SK-N-SH treated with all-trans-retinoic acid at 6 μM for 48 hours (cell line): Measurements from ENCODE around the gene DMD.
A peak's percentile ranks its signal among the peaks of the same experiment; 100 is the strongest.

ENCODE experiments used
- ATAC-seq: fragments of 200-7000 bp; cut with Tn5 transposase; 3 replicates; pipeline ENCODE4 v1.9.1; 2020; ENCODE audit warnings: mild to moderate bottlenecking, moderate library complexity
- ARNTL ChIP-seq: fragments of 450-650 bp; formaldehyde crosslinking; IDR thresholded peaks from 2 replicates; pipeline ENCODE4 v1.5.0; 2020; ENCODE audit warnings: low read depth, mild to moderate bottlenecking, moderate library complexity, borderline replicate concordance
- BACH2 ChIP-seq: fragments of 250-450 bp; sonication (Bioruptor Pico); IDR thresholded peaks from 2 replicates; pipeline ENCODE4 v1.9.0; 2021; ENCODE audit warnings: mild to moderate bottlenecking, borderline replicate concordance
- CREB5 ChIP-seq: fragments of 250-450 bp; sonication (Bioruptor Pico); IDR thresholded peaks from 2 replicates; pipeline ENCODE4 v1.5.1; 2020; ENCODE audit warnings: low read depth, mild to moderate bottlenecking, moderate library complexity
- CSDC2 ChIP-seq: fragments of 250-450 bp; sonication (Bioruptor Pico); IDR thresholded peaks from 2 replicates; pipeline ENCODE4 v1.5.0; 2020; ENCODE audit warnings: mild to moderate bottlenecking, moderate library complexity
- CSRNP3 ChIP-seq: fragments of 250-450 bp; sonication (Bioruptor Pico); IDR thresholded peaks from 2 replicates; pipeline ENCODE4 v1.5.1; 2021; ENCODE audit warnings: mild to moderate bottlenecking, moderate library complexity
- ESRRG ChIP-seq: fragments of 250-450 bp; sonication (Bioruptor Pico); IDR thresholded peaks from 2 replicates; pipeline ENCODE4 v1.6.1; 2021; ENCODE audit warnings: mild to moderate bottlenecking
- GLIS3 ChIP-seq: fragments of 250-450 bp; sonication (Bioruptor Pico); IDR thresholded peaks from 2 replicates; pipeline ENCODE4 v1.5.0; 2020; ENCODE audit warnings: mild to moderate bottlenecking, moderate library complexity
- ISL1 ChIP-seq: fragments of 250-450 bp; sonication (Bioruptor Pico); IDR thresholded peaks from 2 replicates; pipeline ENCODE4 v2.1.2; 2022; ENCODE audit warnings: mild to moderate bottlenecking, moderate library complexity
- OSR1 ChIP-seq: fragments of 250-450 bp; sonication (Bioruptor Pico); IDR thresholded peaks from 2 replicates; pipeline ENCODE4 v1.8.0; 2022; ENCODE audit warnings: moderate library complexity, mild to moderate bottlenecking, inconsistent platforms
- PPARA ChIP-seq: fragments of 250-450 bp; sonication (Bioruptor Pico); IDR thresholded peaks from 2 replicates; pipeline ENCODE4 v1.5.0; 2020; ENCODE audit warnings: mild to moderate bottlenecking, borderline replicate concordance
- RARB ChIP-seq: fragments of 250-450 bp; sonication (Bioruptor Pico); IDR thresholded peaks from 2 replicates; pipeline ENCODE4 v1.8.0; 2021; ENCODE audit warnings: mild to moderate bottlenecking, moderate library complexity
- TCF4 ChIP-seq: fragments of 250-450 bp; sonication (Bioruptor Pico); IDR thresholded peaks from 2 replicates; pipeline ENCODE4 v1.8.0; 2021; ENCODE audit warnings: mild to moderate bottlenecking, moderate library complexity, borderline replicate concordance
- TOX ChIP-seq: fragments of 250-450 bp; sonication (Bioruptor Pico); IDR thresholded peaks from 2 replicates; pipeline ENCODE4 v1.8.0; 2021; ENCODE audit warnings: mild to moderate bottlenecking, moderate library complexity, borderline replicate concordance
- ZC3H10 ChIP-seq: fragments of 250-450 bp; sonication (Bioruptor Pico); IDR thresholded peaks from 2 replicates; pipeline ENCODE4 v1.5.1; 2021; ENCODE audit warnings: mild to moderate bottlenecking, moderate library complexity
- ZFP3 ChIP-seq: fragments of 250-450 bp; sonication (Bioruptor Pico); IDR thresholded peaks from 2 replicates; pipeline ENCODE4 v1.5.0; 2020; ENCODE audit warnings: mild to moderate bottlenecking, moderate library complexity
- ZFP30 ChIP-seq: fragments of 450-650 bp; formaldehyde crosslinking; IDR thresholded peaks from 2 replicates; pipeline ENCODE4 v1.5.0; 2022; ENCODE audit warnings: mild to moderate bottlenecking, moderate library complexity
- ZNF70 ChIP-seq: fragments of 450-650 bp; formaldehyde crosslinking; IDR thresholded peaks from 2 replicates; pipeline ENCODE4 v1.5.0; 2020; ENCODE audit warnings: mild to moderate bottlenecking, moderate library complexity
- TF ChIP-seq, protein P1 (sequence below): fragments of 250-450 bp; sonication (Bioruptor Pico); IDR thresholded peaks from 2 replicates; pipeline ENCODE4 v1.8.0; 2020; ENCODE audit warnings: mild to moderate bottlenecking, moderate library complexity, borderline replicate concordance
- TF ChIP-seq, protein P2 (sequence below): fragments of 250-450 bp; sonication (Bioruptor Pico); IDR thresholded peaks from 2 replicates; pipeline ENCODE4 v1.8.0; 2021; ENCODE audit warnings: low read depth, mild to moderate bottlenecking, moderate library complexity, borderline replicate concordance
- TF ChIP-seq, protein P3 (sequence below): fragments of 250-450 bp; sonication (Bioruptor Pico); IDR thresholded peaks from 2 replicates; pipeline ENCODE4 v1.5.0; 2020; ENCODE audit warnings: mild to moderate bottlenecking, moderate library complexity

DMD gene

DNA sequence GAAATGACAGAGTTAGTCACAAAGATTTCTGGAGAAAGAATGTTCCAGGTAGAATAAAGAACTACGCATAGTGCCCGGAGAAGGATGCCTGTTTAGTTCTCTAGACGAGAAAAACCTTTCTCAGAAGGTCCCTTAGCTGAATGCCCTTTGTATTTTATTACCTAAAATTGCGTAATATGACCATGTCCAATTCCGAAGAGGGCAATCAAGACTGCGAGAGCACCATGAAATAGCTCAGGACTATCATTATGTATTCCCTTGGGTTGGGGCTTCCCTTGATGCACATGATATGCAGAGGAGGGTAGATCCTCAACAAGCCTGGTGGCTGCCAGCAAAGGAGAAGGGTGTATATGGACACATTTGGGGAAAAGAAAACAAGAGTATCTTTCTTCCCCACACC lies 1781.4 kb downstream of the DMD start:
- TF ChIP-seq ISL1 (CRISPR knock-in tag) (no peak), TCF4 (CRISPR knock-in tag) (no peak), CSDC2 (CRISPR knock-in tag) (no peak), ARNTL (CRISPR knock-in tag) (no peak), RARB (no peak), CREB5 (no peak), ZNF70 (CRISPR knock-in tag) (no peak), ZFP3 (no peak)
- TF ChIP-seq, protein P1, sequence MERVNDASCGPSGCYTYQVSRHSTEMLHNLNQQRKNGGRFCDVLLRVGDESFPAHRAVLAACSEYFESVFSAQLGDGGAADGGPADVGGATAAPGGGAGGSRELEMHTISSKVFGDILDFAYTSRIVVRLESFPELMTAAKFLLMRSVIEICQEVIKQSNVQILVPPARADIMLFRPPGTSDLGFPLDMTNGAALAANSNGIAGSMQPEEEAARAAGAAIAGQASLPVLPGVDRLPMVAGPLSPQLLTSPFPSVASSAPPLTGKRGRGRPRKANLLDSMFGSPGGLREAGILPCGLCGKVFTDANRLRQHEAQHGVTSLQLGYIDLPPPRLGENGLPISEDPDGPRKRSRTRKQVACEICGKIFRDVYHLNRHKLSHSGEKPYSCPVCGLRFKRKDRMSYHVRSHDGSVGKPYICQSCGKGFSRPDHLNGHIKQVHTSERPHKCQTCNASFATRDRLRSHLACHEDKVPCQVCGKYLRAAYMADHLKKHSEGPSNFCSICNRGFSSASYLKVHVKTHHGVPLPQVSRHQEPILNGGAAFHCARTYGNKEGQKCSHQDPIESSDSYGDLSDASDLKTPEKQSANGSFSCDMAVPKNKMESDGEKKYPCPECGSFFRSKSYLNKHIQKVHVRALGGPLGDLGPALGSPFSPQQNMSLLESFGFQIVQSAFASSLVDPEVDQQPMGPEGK (CRISPR knock-in tag), result no peak
- TF ChIP-seq, protein P2, sequence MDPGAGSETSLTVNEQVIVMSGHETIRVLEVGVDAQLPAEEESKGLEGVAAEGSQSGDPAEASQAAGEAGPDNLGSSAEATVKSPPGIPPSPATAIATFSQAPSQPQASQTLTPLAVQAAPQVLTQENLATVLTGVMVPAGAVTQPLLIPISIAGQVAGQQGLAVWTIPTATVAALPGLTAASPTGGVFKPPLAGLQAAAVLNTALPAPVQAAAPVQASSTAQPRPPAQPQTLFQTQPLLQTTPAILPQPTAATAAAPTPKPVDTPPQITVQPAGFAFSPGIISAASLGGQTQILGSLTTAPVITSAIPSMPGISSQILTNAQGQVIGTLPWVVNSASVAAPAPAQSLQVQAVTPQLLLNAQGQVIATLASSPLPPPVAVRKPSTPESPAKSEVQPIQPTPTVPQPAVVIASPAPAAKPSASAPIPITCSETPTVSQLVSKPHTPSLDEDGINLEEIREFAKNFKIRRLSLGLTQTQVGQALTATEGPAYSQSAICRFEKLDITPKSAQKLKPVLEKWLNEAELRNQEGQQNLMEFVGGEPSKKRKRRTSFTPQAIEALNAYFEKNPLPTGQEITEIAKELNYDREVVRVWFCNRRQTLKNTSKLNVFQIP (CRISPR knock-in tag), result no peak
- TF ChIP-seq, all 23 proteins: peak for 0
- ATAC-seq, result no peak

GRCh38 chrX:31423609-31424189 lies 1787.7 kb downstream of the DMD start:
- TF ChIP-seq ZC3H10, result no peak
- no peak for TF ChIP-seq RARB
- TF ChIP-seq ARNTL (CRISPR knock-in tag), result no peak
- TF ChIP-seq CREB5, result no peak
- TF ChIP-seq, protein P1 (CRISPR knock-in tag), result no peak
- TF ChIP-seq ISL1 (CRISPR knock-in tag), result 0 out of 2 replicates have a peak, but pooled peaks have one; percentile 10
- no peak for TF ChIP-seq ZFP30 (CRISPR knock-in tag)
- no peak for TF ChIP-seq GLIS3 (CRISPR knock-in tag)
- peak; percentile 80 for ATAC-seq

DNA sequence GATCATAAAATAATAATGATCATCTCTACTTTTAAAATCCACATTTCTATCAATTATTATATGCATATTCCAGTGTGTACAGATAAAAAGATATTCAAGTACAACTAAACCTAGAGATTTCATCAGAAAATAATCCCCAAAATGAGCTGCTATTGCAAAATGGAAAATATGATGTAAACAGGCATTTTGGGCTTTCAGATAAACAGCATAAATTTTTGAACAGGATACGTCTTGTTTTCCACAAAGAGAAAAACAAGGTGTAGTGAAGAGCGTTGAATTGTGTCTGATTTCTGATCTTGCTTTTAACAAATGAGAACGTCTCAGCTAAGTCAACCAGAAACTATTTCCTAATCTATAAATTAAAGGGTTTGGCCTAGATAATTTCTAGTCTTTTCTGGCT lies 1789.9 kb downstream of the DMD start:
- ATAC-seq, result no peak
- TF ChIP-seq CREB5 (no peak), BACH2 (CRISPR knock-in tag) (no peak), CSRNP3 (no peak), ZFP3 (no peak), GLIS3 (CRISPR knock-in tag) (no peak), TCF4 (CRISPR knock-in tag) (no peak), RARB (no peak), TOX (no peak), ZFP30 (CRISPR knock-in tag) (no peak), ESRRG (no peak), OSR1 (CRISPR knock-in tag) (no peak), ZC3H10 (no peak), PPARA (CRISPR knock-in tag) (no peak), ZNF70 (CRISPR knock-in tag) (no peak)
- TF ChIP-seq, protein P2 (CRISPR knock-in tag), result no peak
- TF ChIP-seq, protein P3, sequence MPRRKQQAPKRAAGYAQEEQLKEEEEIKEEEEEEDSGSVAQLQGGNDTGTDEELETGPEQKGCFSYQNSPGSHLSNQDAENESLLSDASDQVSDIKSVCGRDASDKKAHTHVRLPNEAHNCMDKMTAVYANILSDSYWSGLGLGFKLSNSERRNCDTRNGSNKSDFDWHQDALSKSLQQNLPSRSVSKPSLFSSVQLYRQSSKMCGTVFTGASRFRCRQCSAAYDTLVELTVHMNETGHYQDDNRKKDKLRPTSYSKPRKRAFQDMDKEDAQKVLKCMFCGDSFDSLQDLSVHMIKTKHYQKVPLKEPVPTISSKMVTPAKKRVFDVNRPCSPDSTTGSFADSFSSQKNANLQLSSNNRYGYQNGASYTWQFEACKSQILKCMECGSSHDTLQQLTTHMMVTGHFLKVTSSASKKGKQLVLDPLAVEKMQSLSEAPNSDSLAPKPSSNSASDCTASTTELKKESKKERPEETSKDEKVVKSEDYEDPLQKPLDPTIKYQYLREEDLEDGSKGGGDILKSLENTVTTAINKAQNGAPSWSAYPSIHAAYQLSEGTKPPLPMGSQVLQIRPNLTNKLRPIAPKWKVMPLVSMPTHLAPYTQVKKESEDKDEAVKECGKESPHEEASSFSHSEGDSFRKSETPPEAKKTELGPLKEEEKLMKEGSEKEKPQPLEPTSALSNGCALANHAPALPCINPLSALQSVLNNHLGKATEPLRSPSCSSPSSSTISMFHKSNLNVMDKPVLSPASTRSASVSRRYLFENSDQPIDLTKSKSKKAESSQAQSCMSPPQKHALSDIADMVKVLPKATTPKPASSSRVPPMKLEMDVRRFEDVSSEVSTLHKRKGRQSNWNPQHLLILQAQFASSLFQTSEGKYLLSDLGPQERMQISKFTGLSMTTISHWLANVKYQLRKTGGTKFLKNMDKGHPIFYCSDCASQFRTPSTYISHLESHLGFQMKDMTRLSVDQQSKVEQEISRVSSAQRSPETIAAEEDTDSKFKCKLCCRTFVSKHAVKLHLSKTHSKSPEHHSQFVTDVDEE (CRISPR knock-in tag), result no peak
